SK-N-SH (cell line): ENCODE data around the gene FMN2. TPM values are rescaled to one million over a fixed set of nuclear protein-coding genes. Genes with fewer than 3 reads are reported as not detected.

Experiments
- CTCF ChIA-PET: fragments of 300-600, 350-600 bp; formaldehyde crosslinking; extraction: SDS; loops from one replicate; lab custom pipeline; 2021; lab: Yijun Ruan, JAX
- POLR2A ChIA-PET: fragments of 350-600 bp; sonication (Branson Sonifier 250); formaldehyde crosslinking; extraction: SDS; loops from one replicate; lab custom pipeline; 2020; ENCODE audit warnings: antibody characterized with exemption, inconsistent platforms; lab: Yijun Ruan, JAX
- DNase-seq: peaks from one replicate; pipeline ENCODE4 v3.0.0; 2012
- H2AFZ ChIP-seq: fragments of 200-600 bp; sonication (generic); 2 replicates; pipeline ENCODE4 v1.8.1; 2016; ENCODE audit warnings: antibody characterized with exemption, mild to moderate bottlenecking, low read depth
- H3F3A ChIP-seq: fragments of 200-600 bp; sonication (generic); replicated peaks from 2 replicates; pipeline ENCODE3; 2016; ENCODE audit warnings: antibody characterized with exemption, mild to moderate bottlenecking; ENCODE audit not compliant: insufficient read depth
- H3K27ac ChIP-seq, 2 experiments: fragments of 200-500 bp in 1 of 2; fragments of 200-600 bp in 1 of 2; sonication (Bioruptor generic) in 1 of 2; sonication (generic), shearing (Covaris generic) in 1 of 2; 2 replicates each; pipeline versions ENCODE4 v1.5.1 to v1.6.1; 2014 to 2016; ENCODE audit warnings: low read depth in 2 of 2, inconsistent platforms in 1 of 2, low read length in 1 of 2, mild to moderate bottlenecking in 1 of 2, mixed read lengths in 1 of 2
- H3K27me3 ChIP-seq: fragments of 200-600 bp; sonication (generic), shearing (Covaris generic); 2 replicates; pipeline ENCODE4 v1.6.1; 2016; ENCODE audit warnings: mixed run types; ENCODE audit not compliant: insufficient read depth
- H3K36me3 ChIP-seq, 2 experiments: fragments of 200-500 bp in 1 of 2; fragments of 200-600 bp in 1 of 2; sonication (Bioruptor generic) in 1 of 2; sonication (generic) in 1 of 2; replicated peaks in 1 of 2; 2 replicates each; pipeline versions ENCODE3 to v1.5.1; 2014 to 2016; ENCODE audit warnings: low read length in 1 of 2, mild to moderate bottlenecking in 1 of 2; ENCODE audit not compliant: insufficient read depth in 2 of 2, control insufficient read depth in 1 of 2
- H3K4me1 ChIP-seq, 2 experiments: fragments of 200-500 bp in 1 of 2; fragments of 200-600 bp in 1 of 2; sonication (Bioruptor generic) in 1 of 2; sonication (generic), shearing (Covaris generic) in 1 of 2; 2 replicates each; pipeline versions ENCODE4 v1.5.1 to v1.6.1; 2014 to 2016; ENCODE audit warnings: low read depth in 1 of 2, low read length in 1 of 2, mixed run types in 1 of 2; ENCODE audit not compliant: insufficient read depth in 2 of 2, control insufficient read depth in 1 of 2
- H3K4me2 ChIP-seq: fragments of 200-600 bp; sonication (generic), shearing (Covaris generic); 2 replicates; pipeline ENCODE4 v1.6.1; 2017; ENCODE audit warnings: mixed run types
- H3K4me3 ChIP-seq, 2 experiments: fragments of 200-500 bp in 1 of 2; fragments of 200-600 bp in 1 of 2; sonication (Bioruptor generic) in 1 of 2; sonication (generic), shearing (Covaris generic) in 1 of 2; 2 replicates each; pipeline versions ENCODE4 v1.5.1 to v1.8.1; 2014 to 2016; ENCODE audit warnings: low read depth in 2 of 2, inconsistent platforms in 1 of 2, low read length in 1 of 2, mild to moderate bottlenecking in 1 of 2, mixed read lengths in 1 of 2, moderate library complexity in 1 of 2
- H3K79me2 ChIP-seq: fragments of 200-600 bp; sonication (generic); 2 replicates; pipeline ENCODE4 v1.8.1; 2017; ENCODE audit warnings: mild to moderate bottlenecking; ENCODE audit not compliant: insufficient read depth
- H3K9ac ChIP-seq: fragments of 200-600 bp; sonication (generic); 2 replicates; pipeline ENCODE4 v1.6.1; 2017; ENCODE audit warnings: mixed run types
- H3K9me2 ChIP-seq: fragments of 200-600 bp; sonication (generic); 2 replicates; pipeline ENCODE4 v1.6.1; 2017; ENCODE audit warnings: mixed run types
- H3K9me3 ChIP-seq: fragments of 200-600 bp; sonication (generic); 2 replicates; pipeline ENCODE4 v1.6.1; 2017; ENCODE audit warnings: mixed run types, mild to moderate bottlenecking, moderate library complexity
- H4K20me1 ChIP-seq: fragments of 200-600 bp; sonication (generic); 2 replicates; pipeline ENCODE4 v1.6.1; 2017; ENCODE audit warnings: mild to moderate bottlenecking, mixed run types; ENCODE audit not compliant: insufficient read depth
- CHD2 ChIP-seq: fragments of 150-350 bp; IDR thresholded peaks from 2 replicates; pipeline ENCODE4 v1.6.1; 2018; ENCODE audit warnings: low read length; ENCODE audit not compliant: partially characterized antibody
- ELF1 ChIP-seq: IDR thresholded peaks from 2 replicates; pipeline ENCODE4 v1.4.0; 2012
- EP300 ChIP-seq, 2 experiments: IDR thresholded peaks; 2 replicates each; pipeline versions ENCODE4 v1.4.0 to v1.6.1; 2012; ENCODE audit warnings: borderline replicate concordance in 1 of 2, low read depth in 1 of 2, low read length in 1 of 2
- EZH2phosphoT487 ChIP-seq: fragments of 200-600 bp; sonication (generic); IDR thresholded peaks from 2 replicates; pipeline ENCODE4 v1.6.1; 2017; ENCODE audit warnings: low read depth, mixed run types, mild to moderate bottlenecking, antibody characterized with exemption, moderate library complexity, borderline replicate concordance
- FOSL2 ChIP-seq: IDR thresholded peaks from 2 replicates; pipeline ENCODE4 v1.4.0; 2012; ENCODE audit warnings: low read depth, mild to moderate bottlenecking, moderate library complexity, borderline replicate concordance
- FOXM1 ChIP-seq: IDR thresholded peaks from 2 replicates; pipeline ENCODE4 v1.4.0; 2012; ENCODE audit warnings: low read depth, mild to moderate bottlenecking
- GATA2 ChIP-seq: sonication (generic); formaldehyde crosslinking; IDR thresholded peaks from 2 replicates; pipeline ENCODE4 v1.5.0; 2020; ENCODE audit warnings: mild to moderate bottlenecking, missing genetic modification reagents
- IRF3 ChIP-seq: fragments of 150-350 bp; IDR thresholded peaks from 2 replicates; pipeline ENCODE4 v1.6.1; 2016; ENCODE audit warnings: mild to moderate bottlenecking, low read depth, low read length
- MAX ChIP-seq: IDR thresholded peaks from 2 replicates; pipeline ENCODE4 v1.4.0; 2012; ENCODE audit warnings: low read depth
- MEF2A ChIP-seq: IDR thresholded peaks from 2 replicates; pipeline ENCODE4 v1.4.0; 2012; ENCODE audit warnings: low read depth, borderline replicate concordance
- MXI1 ChIP-seq: IDR thresholded peaks from 2 replicates; pipeline ENCODE4 v1.6.1; 2012; ENCODE audit warnings: mild to moderate bottlenecking, low read depth, low read length, improper control_type of control experiment
- NFIC ChIP-seq: IDR thresholded peaks from 2 replicates; pipeline ENCODE4 v1.4.0; 2012; ENCODE audit warnings: borderline replicate concordance
- NRF1 ChIP-seq: IDR thresholded peaks from 2 replicates; pipeline ENCODE4 v1.6.1; 2012; ENCODE audit warnings: low read depth, mild to moderate bottlenecking, low read length
- PBX3 ChIP-seq: IDR thresholded peaks from 2 replicates; pipeline ENCODE4; 2012
- RCOR1 ChIP-seq: fragments of 150-350 bp; IDR thresholded peaks from 2 replicates; pipeline ENCODE4 v1.6.1; 2017; ENCODE audit warnings: antibody characterized with exemption, low read length
- SIN3A ChIP-seq: IDR thresholded peaks from 2 replicates; pipeline ENCODE4 v1.6.1; 2012; ENCODE audit warnings: low read depth, mild to moderate bottlenecking, low read length, moderate library complexity, borderline replicate concordance
- TAF1 ChIP-seq: IDR thresholded peaks from 2 replicates; pipeline ENCODE4 v1.6.1; 2012; ENCODE audit warnings: low read depth, mild to moderate bottlenecking, low read length, moderate library complexity, borderline replicate concordance
- TEAD4 ChIP-seq: IDR thresholded peaks from 2 replicates; pipeline ENCODE4 v1.4.0; 2012; ENCODE audit warnings: mild to moderate bottlenecking, borderline replicate concordance; ENCODE audit not compliant: insufficient read depth
- USF2 ChIP-seq: fragments of 150-350 bp; IDR thresholded peaks from 2 replicates; pipeline ENCODE4 v1.6.1; 2017; ENCODE audit warnings: antibody characterized with exemption, low read length, low read depth, borderline replicate concordance
- YY1 ChIP-seq: IDR thresholded peaks from 2 replicates; pipeline ENCODE4 v1.4.0; 2012; ENCODE audit warnings: low read depth, mild to moderate bottlenecking
- WGBS: methylation state at CpG from one replicate; pipeline ENCODE4 v1.1.6; 2017; ENCODE audit warnings: low lambda C conversion rate; 5-methylcytosine and 5-hydroxymethylcytosine counted together
- polyA plus RNA-seq, 3 experiments: library from polyadenylated mRNA; depleted of rRNA; stranded (reverse); fragments of >200 nt; gene quantifications; 2 replicates each; pipeline ENCODE4 v1.2.3, GENCODE V29; 2012
- TF ChIP-seq, protein P1 (sequence below): IDR thresholded peaks from 2 replicates; pipeline ENCODE4 v1.4.0; 2012; ENCODE audit warnings: low read depth, borderline replicate concordance

The FMN2 gene
- polyA plus RNA-seq, 1 of the 3 experiments (the other 2 are of a cell fraction) = 7.2 TPM

DNA sequence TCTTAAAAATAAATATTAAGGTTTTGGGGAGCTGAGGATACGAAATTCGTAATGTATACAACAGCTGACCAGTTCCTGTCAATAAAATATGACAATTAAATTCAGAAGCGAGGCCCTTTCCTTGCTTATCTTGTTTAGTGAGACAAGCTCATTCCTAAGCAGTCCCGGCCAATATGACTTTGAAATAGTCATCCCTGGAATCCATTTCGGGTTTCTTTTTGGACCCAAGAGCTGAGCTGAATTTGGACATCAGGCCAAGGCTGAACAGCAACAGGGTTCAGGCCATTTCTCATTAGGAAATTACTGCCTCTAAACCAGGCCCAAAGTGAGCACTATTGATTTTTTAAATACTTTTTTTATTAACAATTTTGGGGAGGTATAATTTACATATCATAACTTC is 17.3 kb upstream of the FMN2 start (continued):
- TF ChIP-seq USF2 = no peak
- TF ChIP-seq NRF1 = no peak
- no peak for TF ChIP-seq TAF1
- no peak for TF ChIP-seq MAX
- TF ChIP-seq TEAD4 = no peak
- TF ChIP-seq FOSL2 = no peak
- TF ChIP-seq NFIC = no peak
- no peak for TF ChIP-seq EP300 (IDR thresholded peaks at IDR 0.05; ENCODE audit: borderline replicate concordance in 1 of 2, low read depth in 1 of 2, low read length in 1 of 2)

DNA sequence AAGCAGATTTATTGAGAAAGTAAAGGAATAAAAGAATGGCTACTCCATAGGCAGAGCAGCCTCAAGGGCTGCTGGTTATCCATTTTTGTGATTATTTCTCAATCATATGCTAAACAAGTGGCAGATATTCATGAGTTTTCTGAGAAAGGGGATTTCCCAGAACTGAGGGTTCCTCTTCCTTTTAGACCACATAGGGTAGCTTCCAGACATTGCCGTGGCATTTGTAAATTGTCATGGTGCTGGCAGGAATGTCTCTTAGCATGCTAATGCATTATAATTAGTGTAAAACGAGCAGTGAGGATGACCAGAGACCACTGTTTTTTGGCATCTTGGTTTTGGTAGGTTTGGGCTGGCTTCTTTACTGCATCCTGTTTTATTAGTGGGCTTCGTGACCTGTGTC is 16.8 kb upstream of the FMN2 start:
- no peaks in the 10 kb centered on the region for H3K27me3 ChIP-seq
- no peaks in the 10 kb centered on the region for H3K9me3 ChIP-seq
- H3K4me1 ChIP-seq = no peaks in the 10 kb centered on the region
- no peak overlapping the region for H3K4me3 ChIP-seq
- ChIA-PET POLR2A (no interaction called here), CTCF (interaction anchor here (0.6 kb wide), 1 partner anchor 180 kb away, joined by 3 read pairs; no protein-coding TSS in a partner anchor)
- no peaks in the 10 kb centered on the region for H3F3A ChIP-seq
- no peaks in the 10 kb centered on the region for H3K79me2 ChIP-seq
- 71% methylated on average over 3 of the region's 3 CpGs for WGBS
- no peaks in the 10 kb centered on the region for H3K36me3 ChIP-seq
- H3K27ac ChIP-seq = no peak overlapping the region
- H4K20me1 ChIP-seq = no peaks in the 10 kb centered on the region
- DNase-seq = no peak
- no peak for TF ChIP-seq PBX3
- no peak for TF ChIP-seq CHD2
- TF ChIP-seq, protein P1, sequence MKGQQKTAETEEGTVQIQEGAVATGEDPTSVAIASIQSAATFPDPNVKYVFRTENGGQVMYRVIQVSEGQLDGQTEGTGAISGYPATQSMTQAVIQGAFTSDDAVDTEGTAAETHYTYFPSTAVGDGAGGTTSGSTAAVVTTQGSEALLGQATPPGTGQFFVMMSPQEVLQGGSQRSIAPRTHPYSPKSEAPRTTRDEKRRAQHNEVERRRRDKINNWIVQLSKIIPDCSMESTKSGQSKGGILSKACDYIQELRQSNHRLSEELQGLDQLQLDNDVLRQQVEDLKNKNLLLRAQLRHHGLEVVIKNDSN = no peak
- no peak for TF ChIP-seq GATA2 (CRISPR knock-in tag)
- TF ChIP-seq RCOR1 = no peak
- TF ChIP-seq YY1 = no peak
- TF ChIP-seq FOSL2 = no peak
- TF ChIP-seq IRF3 = no peak
- no peak for TF ChIP-seq NFIC
- no peak for TF ChIP-seq EZH2phosphoT487
- TF ChIP-seq SIN3A = no peak
- TF ChIP-seq MAX = no peak
- no peak for TF ChIP-seq FOXM1
- no peak for TF ChIP-seq MXI1
- no peak for TF ChIP-seq ELF1
- TF ChIP-seq NRF1 = no peak
- TF ChIP-seq MEF2A = no peak
- H3K9me2 ChIP-seq = no peaks in the 10 kb centered on the region
- no peak overlapping the region for H3K4me2 ChIP-seq
- no peak overlapping the region for H3K9ac ChIP-seq
- H2AFZ ChIP-seq = no peak overlapping the region
